H1 (cell line): ENCODE measurements around the gene DAZAP1. TPM values are rescaled to one million over a fixed set of nuclear protein-coding genes. Genes with fewer than 3 reads are reported as not detected.

Experiments used
- ASH2L ChIP-seq: fragments of 200-600, 300-600 bp; sonication (generic); IDR thresholded peaks from one replicate; pipeline ENCODE4 v1.7.1; 2017; ENCODE audit warnings: low read length
- BACH1 ChIP-seq: IDR thresholded peaks from 2 replicates; pipeline ENCODE4 v1.6.1; 2012; ENCODE audit warnings: low read length, improper control_type of control experiment
- CREB1 ChIP-seq: IDR thresholded peaks from 2 replicates; pipeline ENCODE4 v1.6.1; 2012; ENCODE audit warnings: inconsistent platforms
- HDAC2 ChIP-seq, 2 experiments: fragments of 300-600 bp in 1 of 2; sonication (generic) in 1 of 2; IDR thresholded peaks; 2 replicates each; pipeline ENCODE4 v1.6.1; 2011 to 2012; ENCODE audit warnings: low read depth in 2 of 2, low read length in 2 of 2, mild to moderate bottlenecking in 2 of 2, moderate library complexity in 2 of 2, borderline replicate concordance in 1 of 2, inconsistent platforms in 1 of 2
- JUN ChIP-seq: IDR thresholded peaks from 2 replicates; pipeline ENCODE4 v1.6.1; 2011; ENCODE audit warnings: low read depth, mild to moderate bottlenecking, improper control_type of control experiment, low read length
- KDM4A ChIP-seq: IDR thresholded peaks from one replicate; pipeline ENCODE4 v1.7.1; 2012; ENCODE audit warnings: low read depth, mild to moderate bottlenecking, moderate library complexity, low read length, inconsistent platforms; ENCODE audit not compliant: severe bottlenecking
- KDM5A ChIP-seq: fragments of 200-600 bp; IDR thresholded peaks from 2 replicates; pipeline ENCODE4 v1.7.1; 2012; ENCODE audit warnings: mild to moderate bottlenecking, low read length, inconsistent platforms, mixed read lengths
- RAD21 ChIP-seq, 2 experiments: IDR thresholded peaks in 1 of 2; conservative IDR thresholded peaks in 1 of 2; 2 replicates each; pipeline ENCODE4 v1.6.1; 2011; ENCODE audit warnings: low read depth in 2 of 2, low read length in 2 of 2, improper control_type of control experiment in 1 of 2, inconsistent platforms in 1 of 2, mild to moderate bottlenecking in 1 of 2, moderate library complexity in 1 of 2
- RBBP5 ChIP-seq: IDR thresholded peaks from 2 replicates; pipeline ENCODE4 v1.7.1; 2012; ENCODE audit warnings: low read depth, mild to moderate bottlenecking, inconsistent platforms, low read length, moderate library complexity, borderline replicate concordance
- RFX5 ChIP-seq: IDR thresholded peaks from 2 replicates; pipeline ENCODE4 v1.6.1; 2011; ENCODE audit warnings: low read depth, low read length, improper control_type of control experiment, borderline replicate concordance
- SP1 ChIP-seq: IDR thresholded peaks from 2 replicates; pipeline ENCODE4 v1.6.1; 2011; ENCODE audit warnings: low read depth, low read length
- SRF ChIP-seq: IDR thresholded peaks from 2 replicates; pipeline ENCODE4 v1.6.1; 2011; ENCODE audit warnings: mild to moderate bottlenecking, low read depth, low read length, moderate library complexity
- TAF7 ChIP-seq: optimal IDR thresholded peaks from 2 replicates; pipeline ENCODE3; 2011; ENCODE audit warnings: low read depth, mild to moderate bottlenecking, inconsistent platforms, low read length, moderate library complexity, borderline replicate concordance
- TBP ChIP-seq: IDR thresholded peaks from 2 replicates; pipeline ENCODE4 v1.6.1; 2011; ENCODE audit warnings: low read depth, low read length, improper control_type of control experiment
- polyA plus RNA-seq, 7 experiments: library from polyadenylated mRNA; depleted of rRNA in 3 of 7; stranded (reverse) in 5 of 7; unstranded in 2 of 7; fragments of >200 nt in 5 of 7; fragments of 200-250 nt in 2 of 7; gene quantifications; 1 replicate in 5 of 7; 2 replicates in 1 of 7; 4 replicates in 1 of 7; pipeline versions ENCODE4 v1.2.1 to v1.2.3, GENCODE V29; 2011 to 2013; ENCODE audit warnings: missing spikeins in 2 of 7, mixed read lengths in 2 of 7
- total RNA-seq: library from RNA; stranded (reverse); fragmentation: NEBNext Ultra II Directional; extraction: Animal tissue kit (Norgen Biotek cat#: 25700); gene quantifications from 2 replicates; pipeline ENCODE4 v1.2.1, GENCODE V29; 2021
- TF ChIP-seq, protein P1 (sequence below): IDR thresholded peaks from 2 replicates; pipeline ENCODE4 v1.6.1; 2011; ENCODE audit warnings: low read length, improper control_type of control experiment
- TF ChIP-seq, protein P2 (sequence below): IDR thresholded peaks from 2 replicates; pipeline ENCODE4 v1.6.1; 2012; ENCODE audit warnings: inconsistent platforms
- TF ChIP-seq, protein P3 (sequence below): IDR thresholded peaks from 2 replicates; pipeline ENCODE4 v1.6.1; 2012; ENCODE audit warnings: inconsistent platforms
- TF ChIP-seq, protein P4 (sequence below): IDR thresholded peaks from 2 replicates; pipeline ENCODE4 v1.6.1; 2011; ENCODE audit warnings: low read depth, mild to moderate bottlenecking, low read length; ENCODE audit not compliant: insufficient read depth

Gene DAZAP1
- total and polyA plus RNA-seq, 2 of the 8 experiments (the other 6 are each of a cell fraction or from before 2014, with no cell fraction given) = 79.6 to 341 TPM

DNA sequence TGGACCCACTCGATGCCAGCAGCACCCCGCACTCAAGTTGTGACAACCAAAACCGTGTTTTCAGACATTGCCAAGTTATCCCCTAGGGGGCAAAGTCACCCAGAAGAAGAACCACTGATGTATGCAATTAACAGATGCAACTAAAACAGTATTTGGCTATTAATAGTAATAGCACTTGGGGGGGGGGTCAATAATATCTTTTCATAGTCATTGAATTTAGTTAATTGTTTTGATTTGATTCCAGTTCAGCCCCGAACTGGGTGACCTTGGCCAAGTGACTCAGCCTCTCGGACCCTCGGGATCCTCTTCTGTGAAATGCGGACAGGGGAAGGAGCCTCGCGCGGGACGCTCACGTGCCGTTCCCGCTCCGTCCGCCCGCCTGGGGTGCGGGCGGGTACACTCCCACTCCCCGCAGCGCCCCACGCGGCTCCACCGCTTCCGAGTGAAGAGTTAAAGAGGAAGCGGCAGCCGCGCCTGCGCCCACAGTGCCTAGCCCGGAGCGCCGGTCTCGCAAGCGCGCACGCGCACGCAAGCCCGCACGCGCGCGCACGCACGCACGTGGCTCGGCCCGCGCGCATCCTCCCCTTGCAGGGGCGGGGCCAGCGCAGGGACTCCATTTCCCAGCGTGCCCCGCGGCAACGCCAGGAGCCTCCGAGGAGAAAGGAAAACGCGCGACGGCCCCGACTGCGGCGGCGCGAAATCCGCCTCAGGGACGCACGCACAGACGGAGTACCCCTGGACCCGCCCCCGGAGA lies 435 bp upstream of the DAZAP1 start (continued):
- TF ChIP-seq RAD21 (IDR thresholded peaks at IDR 0.05 in 1 of 2, conservative IDR thresholded peaks at IDR 0.05 in 1 of 2; ENCODE audit: low read depth in 2 of 2, low read length in 2 of 2) (peak; percentile 23 to 40; a peak in 3 of 4 replicates), RBBP5 (peak; percentile 34; the same call in 1 of the 2 replicates), CREB1 (peak; percentile 80), HDAC2 (IDR thresholded peaks at IDR 0.05; ENCODE audit: borderline replicate concordance in 1 of 2, low read depth in 2 of 2, low read length in 2 of 2) (peak; percentile 56 to 86; a peak in 3 of 4 replicates), JUN (no peak), SRF (no peak), KDM5A (peak; percentile 62; the same call in 1 of the 2 replicates), SP1 (peak; percentile 74; the same call in 1 of the 2 replicates), BACH1 (peak; percentile 44), KDM4A (peak; percentile 53), TAF7 (no peak), TBP (no peak), ASH2L (peak; percentile 73), RFX5 (no peak)
- TF ChIP-seq, protein P1, sequence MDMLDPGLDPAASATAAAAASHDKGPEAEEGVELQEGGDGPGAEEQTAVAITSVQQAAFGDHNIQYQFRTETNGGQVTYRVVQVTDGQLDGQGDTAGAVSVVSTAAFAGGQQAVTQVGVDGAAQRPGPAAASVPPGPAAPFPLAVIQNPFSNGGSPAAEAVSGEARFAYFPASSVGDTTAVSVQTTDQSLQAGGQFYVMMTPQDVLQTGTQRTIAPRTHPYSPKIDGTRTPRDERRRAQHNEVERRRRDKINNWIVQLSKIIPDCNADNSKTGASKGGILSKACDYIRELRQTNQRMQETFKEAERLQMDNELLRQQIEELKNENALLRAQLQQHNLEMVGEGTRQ = peak; percentile 15; the same call in 1 of the 2 replicates
- TF ChIP-seq, protein P2, sequence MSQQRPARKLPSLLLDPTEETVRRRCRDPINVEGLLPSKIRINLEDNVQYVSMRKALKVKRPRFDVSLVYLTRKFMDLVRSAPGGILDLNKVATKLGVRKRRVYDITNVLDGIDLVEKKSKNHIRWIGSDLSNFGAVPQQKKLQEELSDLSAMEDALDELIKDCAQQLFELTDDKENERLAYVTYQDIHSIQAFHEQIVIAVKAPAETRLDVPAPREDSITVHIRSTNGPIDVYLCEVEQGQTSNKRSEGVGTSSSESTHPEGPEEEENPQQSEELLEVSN = peak; percentile 65; the same call in 1 of the 2 replicates
- TF ChIP-seq, protein P3, sequence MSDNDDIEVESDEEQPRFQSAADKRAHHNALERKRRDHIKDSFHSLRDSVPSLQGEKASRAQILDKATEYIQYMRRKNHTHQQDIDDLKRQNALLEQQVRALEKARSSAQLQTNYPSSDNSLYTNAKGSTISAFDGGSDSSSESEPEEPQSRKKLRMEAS = peak; percentile 93
- TF ChIP-seq, protein P4, sequence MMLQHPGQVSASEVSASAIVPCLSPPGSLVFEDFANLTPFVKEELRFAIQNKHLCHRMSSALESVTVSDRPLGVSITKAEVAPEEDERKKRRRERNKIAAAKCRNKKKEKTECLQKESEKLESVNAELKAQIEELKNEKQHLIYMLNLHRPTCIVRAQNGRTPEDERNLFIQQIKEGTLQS = no peak
